Trophoblast cell (in vitro differentiated cells and primary cell): Measurements from ENCODE around the gene JAKMIP3.

ENCODE experiments used
- DNase-seq, 2 donors: peaks; one replicate each; pipeline ENCODE4 v3.0.0-alpha.2; 2016
- H2AFZ ChIP-seq: 2 replicates; pipeline ENCODE4 v1.6.1; 2013; ENCODE audit warnings: low read length, moderate library complexity, mild to moderate bottlenecking; ENCODE audit not compliant: insufficient read depth, poor library complexity
- H2AK5ac ChIP-seq: 2 replicates; pipeline ENCODE4 v1.6.1; 2013; ENCODE audit warnings: mild to moderate bottlenecking, low read length
- H2BK120ac ChIP-seq: 2 replicates; pipeline ENCODE4 v1.6.1; 2013; ENCODE audit warnings: low read length, mild to moderate bottlenecking, moderate library complexity; ENCODE audit not compliant: insufficient read depth, poor library complexity
- H2BK12ac ChIP-seq: 2 replicates; pipeline ENCODE4 v1.6.1; 2013; ENCODE audit warnings: mild to moderate bottlenecking, low read length, moderate library complexity
- H2BK5ac ChIP-seq: 2 replicates; pipeline ENCODE4 v1.6.1; 2013; ENCODE audit warnings: low read length, low read depth, moderate library complexity, mild to moderate bottlenecking; ENCODE audit not compliant: poor library complexity
- H3K14ac ChIP-seq: 2 replicates; pipeline ENCODE4 v1.6.1; 2013; ENCODE audit warnings: mild to moderate bottlenecking, low read length
- H3K18ac ChIP-seq: 2 replicates; pipeline ENCODE4 v1.6.1; 2013; ENCODE audit warnings: mild to moderate bottlenecking, low read length
- H3K23ac ChIP-seq: 2 replicates; pipeline ENCODE4 v1.6.1; 2013; ENCODE audit warnings: low read length
- H3K27ac ChIP-seq: 2 replicates; pipeline ENCODE4 v1.5.1; 2013; ENCODE audit warnings: low read depth, mild to moderate bottlenecking, inconsistent platforms, low read length, moderate library complexity
- H3K27me3 ChIP-seq: 2 replicates; pipeline ENCODE4 v1.6.1; 2013; ENCODE audit warnings: inconsistent platforms, mild to moderate bottlenecking, low read length, moderate library complexity; ENCODE audit not compliant: insufficient read depth
- H3K36me3 ChIP-seq, 2 experiments: 1 replicate in 1 of 2; 2 replicates in 1 of 2; pipeline ENCODE4 v1.6.1; 2013; ENCODE audit warnings: low read length in 2 of 2, mild to moderate bottlenecking in 2 of 2, moderate library complexity in 1 of 2; ENCODE audit not compliant: insufficient read depth in 2 of 2, control insufficient read depth in 1 of 2
- H3K4ac ChIP-seq: 2 replicates; pipeline ENCODE4 v1.6.1; 2013; ENCODE audit warnings: low read depth, mild to moderate bottlenecking, low read length, moderate library complexity
- H3K4me1 ChIP-seq, 2 experiments: 1 replicate in 1 of 2; 2 replicates in 1 of 2; pipeline ENCODE4 v1.6.1; 2013; ENCODE audit warnings: low read length in 2 of 2, mild to moderate bottlenecking in 2 of 2, moderate library complexity in 1 of 2; ENCODE audit not compliant: insufficient read depth in 2 of 2, control insufficient read depth in 1 of 2
- H3K4me2 ChIP-seq: 2 replicates; pipeline ENCODE4 v1.6.1; 2013; ENCODE audit warnings: inconsistent platforms, mild to moderate bottlenecking, low read length, moderate library complexity
- H3K4me3 ChIP-seq: 2 replicates; pipeline ENCODE4 v1.5.1; 2013; ENCODE audit warnings: mild to moderate bottlenecking, low read depth, low read length, inconsistent platforms
- H3K79me1 ChIP-seq: one replicate; pipeline ENCODE4 v1.6.1; 2013; ENCODE audit warnings: low read length
- H3K79me2 ChIP-seq: 2 replicates; pipeline ENCODE4 v1.6.1; 2013; ENCODE audit warnings: low read length, mild to moderate bottlenecking; ENCODE audit not compliant: control insufficient read depth, insufficient read depth, poor library complexity
- H3K9ac ChIP-seq: 2 replicates; pipeline ENCODE4 v1.6.1; 2013; ENCODE audit warnings: mild to moderate bottlenecking, low read length
- H3K9me3 ChIP-seq: 2 replicates; pipeline ENCODE4 v1.6.1; 2013; ENCODE audit warnings: low read depth, mild to moderate bottlenecking, control low read depth, inconsistent platforms, low read length; ENCODE audit not compliant: insufficient read depth
- H4K12ac ChIP-seq: 2 replicates; pipeline ENCODE4 v1.6.1; 2013; ENCODE audit warnings: low read depth, mild to moderate bottlenecking, low read length, moderate library complexity
- H4K8ac ChIP-seq: 2 replicates; pipeline ENCODE4 v1.6.1; 2013; ENCODE audit warnings: low read depth, mild to moderate bottlenecking, low read length, moderate library complexity
- H4K91ac ChIP-seq: one replicate; pipeline ENCODE4 v1.6.1; 2013; ENCODE audit warnings: low read depth, mild to moderate bottlenecking, low read length, moderate library complexity
- WGBS: extraction: QIAGEN DNeasy Blood & Tissue Kit; methylation state at CpG from one replicate; pipeline ENCODE4 v1.1.7; 2013; ENCODE audit warnings: missing lambda C conversion rate; ENCODE audit not compliant: insufficient read length, insufficient coverage; ENCODE audit errors: extremely low coverage; 5-methylcytosine and 5-hydroxymethylcytosine counted together

Gene JAKMIP3

GRCh38 chr10:132064771-132065437 is 842 bp upstream of the JAKMIP3 start:
- H3K4me2 ChIP-seq = peak overlapping the region; percentile 53

GRCh38 chr10:132066186-132066585 is 440 bp downstream of the JAKMIP3 start:
- Histone ChIP-seq H4K8ac (no peak overlapping the region), H3K9me3 (no peaks in the 10 kb centered on the region), H2AFZ (no peak overlapping the region), H3K4me2 (peak overlapping the region; percentile 53), H4K91ac (no peak overlapping the region), H3K14ac (no peak overlapping the region), H3K23ac (no peak overlapping the region), H3K4ac (no peak overlapping the region), H3K27me3 (no peaks in the 10 kb centered on the region), H3K79me2 (no peaks in the 10 kb centered on the region), H3K18ac (no peak overlapping the region), H3K4me3 (no peak overlapping the region), H4K12ac (no peak overlapping the region), H2BK5ac (no peak overlapping the region), H2BK12ac (no peak overlapping the region), H3K9ac (no peak overlapping the region), H3K79me1 (no peaks in the 10 kb centered on the region), H3K4me1 (peaks cover 12 to 15% of the 10 kb centered on the region in 2 experiments), H2AK5ac (no peak overlapping the region), H3K36me3 (no peaks in the 10 kb centered on the region), H2BK120ac (no peak overlapping the region), H3K27ac (no peak overlapping the region)
- WGBS = no CpG with 5 or more reads among the region's 15 CpGs
- DNase-seq = no peak

More at GRCh38 chr10:132064771-132065437, 842 bp upstream of the JAKMIP3 start:
- DNase-seq = no peak
- Histone ChIP-seq H3K4me1 (peaks cover 12 to 15% of the 10 kb centered on the region in 2 experiments), H3K18ac (no peak overlapping the region), H4K12ac (no peak overlapping the region), H3K14ac (no peak overlapping the region), H3K23ac (no peak overlapping the region), H3K27ac (no peak overlapping the region), H2BK120ac (no peak overlapping the region), H3K9me3 (no peaks in the 10 kb centered on the region), H2BK12ac (no peak overlapping the region), H4K91ac (no peak overlapping the region), H3K79me2 (no peaks in the 10 kb centered on the region), H2AK5ac (no peak overlapping the region), H2BK5ac (no peak overlapping the region), H2AFZ (peak overlapping the region; percentile 13), H3K27me3 (no peaks in the 10 kb centered on the region), H4K8ac (no peak overlapping the region), H3K79me1 (no peaks in the 10 kb centered on the region), H3K36me3 (no peaks in the 10 kb centered on the region), H3K4ac (no peak overlapping the region), H3K9ac (no peak overlapping the region), H3K4me3 (no peak overlapping the region)
- whole genome bisulfite sequencing = no CpG with 5 or more reads among the region's 24 CpGs

GRCh38 chr10:132066812-132067211 is 1.1 kb downstream of the JAKMIP3 start:
- Histone ChIP-seq H3K36me3 (no peaks in the 10 kb centered on the region), H3K18ac (no peak overlapping the region), H2AK5ac (no peak overlapping the region), H2AFZ (no peak overlapping the region), H3K23ac (no peak overlapping the region), H2BK12ac (no peak overlapping the region), H3K4me2 (no peak overlapping the region), H4K12ac (no peak overlapping the region), H3K4me3 (no peak overlapping the region), H3K9ac (no peak overlapping the region), H3K27ac (no peak overlapping the region), H3K4me1 (peaks cover 12 to 15% of the 10 kb centered on the region in 2 experiments), H3K9me3 (no peaks in the 10 kb centered on the region), H4K8ac (no peak overlapping the region), H2BK120ac (no peak overlapping the region), H4K91ac (no peak overlapping the region), H3K27me3 (no peaks in the 10 kb centered on the region), H3K79me1 (no peaks in the 10 kb centered on the region), H3K4ac (no peak overlapping the region), H2BK5ac (no peak overlapping the region), H3K79me2 (no peaks in the 10 kb centered on the region), H3K14ac (no peak overlapping the region)
- no peak for DNase-seq
- no CpG with 5 or more reads among the region's 13 CpGs for WGBS

- DNase-seq = no peak
- Histone ChIP-seq H3K27ac (no peak overlapping the region), H3K4ac (no peak overlapping the region), H4K91ac (no peak overlapping the region), H2BK5ac (no peak overlapping the region), H3K9me3 (no peaks in the 10 kb centered on the region), H3K18ac (no peak overlapping the region), H4K12ac (no peak overlapping the region), H3K36me3 (no peaks in the 10 kb centered on the region), H3K27me3 (no peaks in the 10 kb centered on the region), H2BK12ac (no peak overlapping the region), H3K23ac (no peak overlapping the region), H3K4me2 (no peak overlapping the region), H2BK120ac (no peak overlapping the region), H3K4me3 (no peak overlapping the region), H2AFZ (no peak overlapping the region), H4K8ac (no peak overlapping the region), H3K79me1 (no peaks in the 10 kb centered on the region), H3K14ac (no peak overlapping the region), H3K79me2 (no peaks in the 10 kb centered on the region), H3K4me1 (peaks cover 12 to 15% of the 10 kb centered on the region in 2 experiments), H3K9ac (no peak overlapping the region), H2AK5ac (no peak overlapping the region)
- no CpG with 5 or more reads among the region's 13 CpGs for WGBS
Measured at GRCh38 chr10:132068431-132069121, 2.8 kb downstream of the JAKMIP3 start.
